ENCODE data around the gene CD27.
"Not testable (repeated sequence)": the region's sequence is repeated elsewhere in the genome, so short reads cannot be mapped to it uniquely, and the experiment has no call there.

Gene CD27

DNA sequence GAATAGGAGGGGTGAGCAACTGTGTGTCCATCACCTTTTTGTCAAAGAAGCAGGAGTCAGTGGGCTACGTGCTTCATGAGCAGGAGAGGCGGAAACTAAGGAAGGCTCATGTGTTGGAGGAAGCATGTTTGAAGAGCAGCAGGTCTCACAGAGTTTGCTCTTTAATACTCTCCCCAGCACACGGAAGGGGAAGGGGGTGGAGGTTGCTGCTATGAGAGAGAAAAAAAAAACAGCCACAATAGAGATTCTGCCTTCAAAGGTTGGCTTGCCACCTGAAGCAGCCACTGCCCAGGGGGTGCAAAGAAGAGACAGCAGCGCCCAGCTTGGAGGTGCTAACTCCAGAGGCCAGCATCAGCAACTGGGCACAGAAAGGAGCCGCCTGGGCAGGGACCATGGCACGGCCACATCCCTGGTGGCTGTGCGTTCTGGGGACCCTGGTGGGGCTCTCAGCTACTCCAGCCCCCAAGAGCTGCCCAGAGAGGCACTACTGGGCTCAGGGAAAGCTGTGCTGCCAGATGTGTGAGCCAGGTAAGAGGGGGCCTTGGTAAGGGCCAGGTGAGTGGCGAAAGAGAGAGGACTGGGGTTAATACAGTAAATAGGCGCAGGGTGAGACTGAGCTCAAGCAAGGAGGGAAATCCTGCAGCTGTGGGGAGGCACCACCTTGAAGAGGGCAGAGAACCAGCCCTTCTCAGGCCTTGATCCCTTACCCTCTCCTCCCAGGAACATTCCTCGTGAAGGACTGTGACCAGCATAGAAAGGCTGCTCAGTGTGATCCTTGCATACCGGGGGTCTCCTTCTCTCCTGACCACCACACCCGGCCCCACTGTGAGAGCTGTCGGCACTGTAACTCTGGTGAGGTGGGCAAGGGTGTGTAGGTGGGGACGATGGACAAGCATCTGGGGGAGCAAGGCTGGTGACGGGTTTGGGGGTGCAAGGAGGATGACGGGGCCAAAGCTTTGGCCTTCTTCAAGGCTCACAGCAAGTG is at the start of gene CD27:
Gene CD27, plus strand, starts transcription at position 252 of the 985 bp plus-strand sequence. Its CDS starts 141 bp downstream, at position 393.
- no peak for DNase-seq

DNA sequence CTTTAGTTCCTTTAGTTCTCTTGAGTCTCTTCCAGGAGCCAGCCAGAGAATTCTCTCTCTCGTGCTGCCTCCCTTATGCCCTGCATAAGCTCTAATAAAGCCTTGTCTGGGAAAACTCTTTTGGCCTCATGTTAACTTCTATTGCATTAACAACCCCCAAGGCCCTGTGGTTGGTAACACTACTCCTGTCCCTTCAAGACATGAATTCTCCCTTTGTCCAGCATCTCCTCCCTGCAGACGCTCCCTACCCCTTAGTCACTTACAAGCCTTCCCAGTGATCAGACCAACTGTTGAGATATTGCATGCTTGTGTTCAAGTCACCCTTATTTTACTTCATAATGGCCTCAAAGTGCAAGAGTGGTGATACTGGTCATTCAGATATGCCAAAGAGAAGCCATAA is 48.7 kb upstream of the CD27 start:
- DNase-seq = no peak

DNA sequence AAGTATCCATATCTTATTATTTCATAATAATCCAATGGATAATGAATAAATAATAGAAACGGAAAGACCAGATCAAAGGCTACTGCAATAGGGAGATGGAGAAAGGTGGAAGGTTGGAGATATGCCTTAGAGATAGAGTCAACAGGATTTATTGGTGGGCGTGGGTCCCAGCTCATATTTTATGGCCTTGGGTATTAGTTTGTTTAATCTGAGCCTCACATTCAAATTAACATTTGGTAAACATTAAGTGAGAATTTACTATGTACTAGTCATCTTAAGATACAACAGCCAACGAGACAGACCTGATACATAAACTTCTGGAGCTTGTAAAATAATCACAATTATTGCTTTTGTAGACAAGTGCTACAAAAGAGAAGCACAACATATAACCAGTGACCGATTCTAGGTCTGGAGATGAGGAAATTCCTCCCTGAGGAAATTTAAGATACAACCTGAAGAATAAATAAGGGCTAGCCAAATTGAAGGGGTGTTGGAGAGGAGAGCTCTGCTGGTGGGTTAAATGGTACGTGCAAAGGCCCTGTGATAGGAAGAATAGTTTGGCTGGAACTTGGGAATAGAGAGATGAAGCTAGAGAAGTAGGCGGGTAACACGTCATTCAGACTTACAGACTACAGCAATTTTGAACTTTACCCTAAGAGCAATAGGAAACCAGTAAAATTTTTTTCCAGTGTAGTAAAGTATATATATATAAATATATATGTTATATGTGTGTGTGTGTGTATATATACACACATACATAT is 44.7 kb upstream of the CD27 start:
- no peak for DNase-seq

DNA sequence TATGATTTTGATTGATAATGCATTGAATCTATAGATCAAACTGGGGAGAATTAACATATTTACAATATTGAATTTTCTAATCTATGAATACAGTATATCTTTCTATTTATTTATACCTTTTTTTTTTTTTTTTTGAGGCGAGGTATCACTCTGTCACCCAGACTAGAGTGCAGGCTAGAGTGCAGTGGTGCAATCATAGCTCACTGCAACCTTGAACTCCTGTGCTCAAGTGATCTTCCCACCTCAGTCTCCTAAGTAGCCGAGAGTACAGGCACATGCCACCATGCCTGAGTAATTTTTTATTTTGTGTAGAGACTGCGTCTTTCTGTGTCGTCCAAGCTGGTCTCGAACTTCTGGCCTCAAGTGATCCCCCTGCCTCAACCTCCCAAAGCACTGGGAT is 40.4 kb upstream of the CD27 start:
- DNase-seq = no peak

DNA sequence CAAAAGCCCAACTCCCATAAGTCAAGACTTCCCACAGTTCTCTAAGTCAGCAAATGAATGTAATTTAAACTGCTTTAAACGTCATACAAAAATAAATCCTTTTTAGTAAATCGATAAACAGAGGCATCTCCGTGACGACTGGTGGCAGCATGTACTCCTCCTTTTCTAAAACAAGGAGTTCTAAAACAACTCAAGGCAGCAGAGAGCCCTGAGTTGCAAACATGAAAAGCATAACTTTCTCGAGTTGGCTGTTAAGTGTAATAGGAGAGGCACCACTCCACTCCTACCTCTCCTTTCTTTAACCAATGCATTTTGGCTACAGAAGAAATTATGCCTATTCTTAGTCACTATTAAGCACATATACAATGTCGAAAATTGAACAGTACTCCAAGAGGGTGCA is 38.8 kb upstream of the CD27 start:
- DNase-seq = no peak

DNA sequence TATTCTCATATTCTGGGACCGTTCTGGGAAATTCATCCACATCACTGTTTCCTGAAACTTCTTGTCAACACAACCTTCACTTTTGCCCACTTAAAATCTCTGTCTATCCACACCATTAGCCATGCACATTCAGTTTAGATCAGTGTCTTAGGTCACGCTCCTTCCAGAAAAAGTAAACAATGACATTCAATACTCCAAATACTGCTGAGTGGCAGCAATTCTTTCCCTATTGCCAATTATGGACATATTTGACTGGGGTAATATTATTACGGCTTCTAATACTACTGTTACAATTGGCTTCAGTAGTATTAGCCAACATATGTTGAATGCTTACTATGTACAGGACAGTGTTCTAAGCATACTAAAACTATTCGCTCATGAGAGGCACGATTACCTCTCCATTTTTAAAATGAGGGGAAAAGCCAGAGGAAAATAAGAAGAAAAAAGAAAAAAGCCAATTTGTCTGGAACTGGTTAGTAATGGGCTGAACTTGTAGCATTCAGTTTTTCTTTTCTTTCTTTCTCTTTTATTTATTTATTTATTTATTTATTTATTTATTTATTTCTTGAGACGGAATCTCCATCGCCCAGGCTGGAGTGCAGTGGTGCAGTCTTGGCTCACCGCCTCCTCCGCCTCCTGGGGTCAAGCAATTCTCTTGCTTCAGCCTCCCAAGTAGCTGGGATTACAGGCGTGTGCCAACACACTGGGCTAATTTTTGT is 37.4 kb upstream of the CD27 start:
- DNase-seq = no peak

DNA sequence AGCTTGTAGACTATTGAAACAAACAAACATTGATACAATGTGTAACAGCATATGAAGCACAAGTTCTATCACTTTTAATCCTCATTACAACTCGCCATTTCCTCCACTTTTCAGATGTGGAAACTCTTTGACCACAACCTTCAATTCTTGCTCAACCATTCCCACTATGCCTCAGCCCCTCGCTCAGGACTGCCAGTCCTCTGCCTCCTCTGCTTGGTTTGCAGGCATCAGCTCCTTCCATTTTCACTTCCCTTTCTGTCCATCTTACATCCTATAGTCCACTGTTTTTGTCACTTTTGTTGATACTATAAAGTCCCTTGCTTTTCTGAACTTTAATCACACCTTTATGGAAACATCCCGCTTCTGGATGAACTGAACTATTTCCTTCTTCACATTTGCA is 28.2 kb upstream of the CD27 start:
- peak; percentile 27 for DNase-seq

DNA sequence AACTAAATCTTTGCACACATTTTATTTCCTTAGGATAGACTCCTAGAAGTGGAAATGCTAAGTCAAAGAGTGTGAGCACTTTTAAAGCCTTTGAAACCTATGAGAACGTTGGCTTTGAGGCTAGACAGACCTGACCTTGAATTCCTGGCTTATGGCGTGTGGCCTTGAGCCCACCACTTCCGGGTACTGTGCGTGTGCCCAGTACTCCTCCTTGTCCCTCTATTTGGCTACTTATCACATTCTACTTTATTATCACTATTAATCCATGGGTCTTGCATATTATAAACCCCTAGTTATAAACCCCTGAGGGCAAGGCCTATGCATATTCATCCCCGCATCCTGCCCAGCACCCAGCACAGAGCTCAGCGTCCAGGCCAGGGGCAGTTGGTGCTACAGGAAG is 26.0 kb upstream of the CD27 start:
- no peak for DNase-seq

DNA sequence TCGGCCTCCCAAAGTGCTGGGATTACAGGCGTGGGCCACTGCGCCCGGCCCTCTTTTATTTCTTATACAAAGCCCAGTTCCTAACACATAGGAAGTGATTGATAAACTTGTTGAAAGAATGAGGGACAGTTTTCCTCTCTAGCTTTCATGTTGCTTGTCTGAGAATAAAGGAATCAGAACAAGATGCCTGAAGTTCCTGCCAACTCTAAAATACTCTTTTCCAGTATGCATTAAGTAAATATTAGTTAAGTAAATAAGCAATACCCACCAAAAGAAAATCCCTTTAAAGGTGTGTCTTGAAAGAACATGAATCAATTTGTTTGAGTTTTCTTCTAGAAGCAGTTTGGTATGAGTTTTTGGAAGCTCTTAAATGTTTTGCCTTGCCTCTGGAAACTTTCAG is 24.4 kb upstream of the CD27 start:
- DNase-seq = no peak

DNA sequence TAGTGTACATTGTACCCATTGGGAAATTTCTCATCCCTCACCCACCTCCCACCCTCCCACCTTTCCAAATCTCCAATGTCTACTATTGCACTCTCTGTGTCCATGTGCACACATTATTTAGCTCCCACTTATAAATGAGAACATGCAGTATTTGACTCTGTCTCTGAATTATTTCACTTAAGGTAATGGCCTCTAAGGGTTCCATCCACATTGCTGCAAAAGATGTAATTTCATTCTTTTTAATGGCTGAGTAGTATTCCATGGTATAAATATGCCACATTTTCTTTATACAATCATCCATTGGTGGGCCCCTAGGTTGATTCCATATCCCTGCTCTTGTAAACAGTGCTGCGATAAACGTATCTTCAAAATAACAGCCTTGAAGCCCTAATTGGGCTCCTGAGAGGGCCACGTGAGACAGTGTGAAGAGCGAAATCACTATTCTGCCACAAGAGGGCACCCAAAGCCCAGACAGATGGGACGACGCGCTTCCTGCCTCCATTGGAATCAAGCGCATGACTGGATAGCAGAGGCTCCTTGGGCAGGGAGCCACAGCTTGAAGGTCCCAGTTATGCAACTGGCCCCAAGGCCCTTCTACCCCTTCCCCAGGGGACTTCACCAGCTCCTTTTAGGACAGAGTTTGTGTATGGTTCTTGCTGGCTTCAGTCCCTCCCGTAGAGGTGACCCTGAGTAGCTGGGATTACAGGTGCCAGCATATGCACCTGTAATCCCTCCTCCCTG is 21.3 kb upstream of the CD27 start:
- peak; percentile 84 for DNase-seq

DNA sequence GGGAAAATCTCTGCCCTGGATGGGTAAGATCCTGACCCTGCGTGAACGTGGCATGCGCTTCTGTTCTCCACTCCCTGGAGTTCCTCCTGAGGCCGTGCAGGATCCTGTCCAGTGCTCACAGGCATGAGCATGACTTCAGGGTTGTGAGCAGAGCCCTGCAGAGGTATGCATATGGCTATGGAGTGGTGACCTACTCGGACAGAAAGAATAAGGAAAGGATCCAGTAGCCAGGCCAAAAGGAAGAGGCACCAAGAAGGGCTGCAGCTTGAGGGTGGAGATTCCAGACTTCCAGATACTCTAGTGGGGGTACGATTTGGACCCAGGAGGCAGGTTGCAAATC is 20.8 kb upstream of the CD27 start:
- DNase-seq = no peak

DNA sequence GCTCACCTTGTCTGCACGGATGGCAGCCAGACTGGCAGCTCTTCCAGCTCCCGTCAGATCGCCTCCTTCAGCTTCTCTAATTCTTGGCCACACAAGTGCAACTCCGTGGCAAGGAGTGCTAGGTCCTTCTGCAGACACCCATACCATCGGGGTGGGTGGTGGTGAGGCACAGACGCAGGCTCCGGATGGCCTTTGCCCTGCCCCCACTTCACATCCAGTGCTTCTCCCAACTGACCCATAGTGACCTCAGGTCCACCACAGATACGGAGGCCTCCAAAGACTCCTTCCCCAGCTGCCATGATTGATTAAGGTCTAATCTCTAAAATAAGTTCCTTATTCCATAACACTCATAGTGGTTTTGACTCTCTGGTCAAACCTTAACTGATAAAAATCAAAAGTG is 19.9 kb upstream of the CD27 start:
- no peak for DNase-seq

DNA sequence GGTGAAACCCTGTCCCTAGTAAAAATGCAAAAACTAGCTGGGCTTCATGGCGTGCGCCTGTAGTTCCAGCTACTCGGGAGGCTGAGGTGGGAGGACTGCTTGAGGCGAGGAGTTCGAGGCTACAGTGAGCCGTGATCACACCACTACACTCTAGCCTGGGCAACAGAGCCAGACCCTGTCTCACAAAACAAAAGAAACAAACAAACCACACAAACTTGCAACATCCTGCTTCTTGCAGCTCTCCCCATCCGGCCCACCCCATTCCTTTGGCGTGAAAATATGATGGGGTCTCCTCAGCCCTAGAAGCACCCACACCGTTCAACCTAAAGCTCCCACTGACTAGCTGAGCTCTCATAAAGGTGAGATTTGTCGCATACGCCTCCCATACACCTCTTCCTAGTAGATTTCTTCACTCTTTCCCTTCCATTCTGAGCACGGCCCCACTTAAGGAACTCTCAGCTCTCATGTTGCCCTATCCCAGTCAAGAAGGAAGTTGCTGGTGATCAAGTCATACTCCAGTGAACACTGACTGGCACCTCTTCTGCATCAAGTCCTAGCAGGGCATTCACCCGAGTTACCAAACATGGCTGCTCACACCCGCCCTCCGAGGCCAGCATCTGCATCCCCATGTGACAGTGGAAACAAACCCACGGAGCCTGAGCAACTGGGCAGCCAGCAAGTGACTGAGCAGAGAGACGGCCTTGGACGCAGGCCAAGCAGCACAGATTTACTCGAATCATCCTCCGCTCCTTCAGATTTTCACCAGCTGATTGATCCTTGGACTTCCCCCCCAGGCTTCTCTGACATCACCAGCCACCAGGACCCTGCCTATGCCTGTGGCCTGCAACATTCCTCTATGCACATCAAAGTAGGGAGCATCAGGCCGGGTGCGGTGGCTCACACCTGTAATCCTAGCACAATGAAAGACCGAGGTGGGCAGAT is 18.9 kb upstream of the CD27 start:
- peak; percentile 57 for DNase-seq

DNA sequence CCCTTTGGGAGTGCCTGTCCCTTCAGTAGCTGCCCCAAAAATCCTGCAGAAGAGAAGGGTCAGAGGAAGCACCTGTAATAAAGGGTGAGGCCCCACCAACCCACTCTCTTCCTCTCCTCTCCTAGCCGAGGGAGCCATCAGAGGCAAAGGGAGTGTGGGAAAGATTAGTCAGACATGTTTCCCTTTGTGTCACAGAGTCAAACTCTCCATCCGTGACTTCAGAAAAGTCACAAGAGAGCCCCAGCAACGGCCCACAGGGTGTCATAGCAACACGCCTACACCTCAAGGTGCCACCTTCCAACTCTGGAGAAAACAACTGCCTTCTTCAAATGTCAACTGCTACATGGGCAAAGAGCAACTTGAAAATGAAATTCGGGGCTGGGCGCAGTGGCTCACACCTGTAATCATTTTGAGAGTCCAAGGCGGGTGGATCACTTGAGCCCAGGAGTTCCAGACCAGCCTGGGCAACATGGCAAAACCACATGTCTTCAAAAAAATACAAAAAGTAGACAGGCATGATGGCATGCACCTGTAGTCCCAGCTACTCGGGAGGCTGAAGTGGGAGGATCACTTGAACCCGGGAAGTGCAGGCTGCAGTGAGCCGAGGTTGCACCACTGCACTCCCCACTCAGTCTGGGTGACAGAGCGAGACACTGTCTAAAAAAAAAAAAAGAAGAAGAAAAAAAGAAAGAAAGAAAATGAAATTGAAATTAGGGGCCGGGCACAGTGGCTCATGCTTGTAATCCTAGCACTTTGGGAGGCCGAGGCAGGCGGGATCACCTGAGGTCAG is 17.7 kb upstream of the CD27 start:
- DNase-seq = peak; percentile 83

DNA sequence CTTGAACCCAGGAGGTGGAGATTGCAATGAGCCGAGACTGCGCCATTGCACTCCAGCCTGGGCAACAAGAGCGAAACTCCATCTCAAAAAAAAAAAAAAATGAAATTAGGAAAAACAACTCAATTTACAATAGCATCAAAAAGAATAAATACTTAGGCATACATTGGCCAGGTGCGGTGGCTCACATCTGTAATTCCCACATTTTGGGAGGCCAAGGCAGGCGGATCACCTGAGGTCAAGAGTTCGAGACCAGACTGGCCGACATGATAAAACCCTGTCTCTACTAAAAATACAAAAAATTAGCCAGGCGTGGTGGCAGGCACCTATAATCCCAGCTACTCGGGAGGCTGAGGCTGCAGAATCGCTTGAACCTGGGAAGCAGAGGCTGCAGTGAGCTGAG is 17.0 kb upstream of the CD27 start:
- not testable (repeated sequence) for DNase-seq

DNA sequence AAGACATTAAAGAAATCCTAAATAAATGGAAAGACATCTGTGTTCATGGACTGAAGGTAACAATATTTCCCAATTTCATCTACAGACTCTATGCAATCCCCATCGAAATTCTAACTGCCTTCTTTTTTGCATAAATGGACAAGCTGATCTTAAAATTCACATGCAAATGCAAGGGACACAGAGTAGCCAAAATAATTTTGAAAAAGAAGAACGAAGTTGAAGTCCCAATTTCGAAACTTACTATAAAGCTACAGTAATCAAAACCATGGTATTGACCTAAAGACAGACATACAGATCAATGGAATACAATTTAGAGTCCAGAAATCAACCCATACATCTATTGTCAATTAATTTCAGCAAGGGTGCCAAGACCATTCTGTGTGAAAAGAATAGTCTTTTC is 16.4 kb upstream of the CD27 start:
- no peak for DNase-seq

DNA sequence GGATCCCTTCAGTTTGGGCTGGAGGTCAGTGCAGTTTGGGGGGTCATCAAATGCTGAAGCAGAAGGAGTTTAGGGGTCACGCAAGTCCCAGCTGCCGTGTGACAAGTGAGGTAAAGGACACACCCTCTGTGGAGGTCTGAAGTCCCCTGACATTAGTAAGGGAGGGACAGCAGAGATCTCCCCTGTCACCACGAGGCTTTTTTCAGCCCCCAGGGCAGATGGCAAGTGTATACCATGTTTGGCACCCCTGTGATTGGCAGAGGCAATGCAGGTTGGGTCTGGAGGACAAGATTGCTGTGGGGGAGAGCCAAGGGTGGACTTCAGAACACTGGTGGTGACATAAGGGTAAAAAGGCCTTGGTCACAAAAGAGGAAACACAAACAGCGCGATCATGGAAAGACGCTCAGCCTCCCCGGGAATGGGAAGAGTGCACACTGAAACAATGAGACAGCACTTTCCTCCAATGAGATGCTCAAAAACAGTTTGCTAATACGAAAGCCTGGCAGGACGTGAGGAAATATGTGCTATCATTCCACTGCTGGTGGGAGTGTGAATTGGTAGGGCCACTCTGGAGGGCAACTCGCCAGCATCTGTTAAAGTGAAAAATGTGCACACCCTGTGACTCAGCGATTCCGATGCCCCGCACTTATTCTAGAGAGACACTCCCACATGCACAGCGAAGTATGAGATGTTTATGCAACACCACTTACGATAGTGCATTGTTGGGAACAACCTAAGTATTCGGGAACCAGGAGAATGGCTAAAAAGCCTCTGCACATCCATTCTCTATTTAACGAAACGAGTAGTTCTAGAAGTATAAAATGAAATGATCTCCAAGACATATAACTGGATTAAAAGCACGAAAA is 14.4 kb upstream of the CD27 start:
- DNase-seq = no peak

DNA sequence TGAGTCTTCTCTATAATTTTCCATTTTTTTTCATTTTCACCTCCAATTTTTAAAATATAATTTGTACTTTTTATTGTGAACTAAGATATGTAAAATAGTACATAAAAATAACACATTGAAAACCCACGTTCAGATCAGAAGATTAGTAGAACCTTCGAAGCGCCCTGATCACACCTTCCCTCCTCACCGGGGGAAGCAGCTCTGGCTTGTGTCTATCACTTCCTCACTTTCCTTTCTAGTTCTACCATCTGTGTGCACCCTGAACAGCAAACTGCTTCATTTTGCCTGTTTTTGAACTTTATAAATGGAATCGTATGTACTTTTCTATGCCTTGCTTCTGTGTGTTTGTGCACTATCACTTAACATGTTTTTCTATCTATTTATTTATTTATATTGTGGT is 11.8 kb upstream of the CD27 start:
- no peak for DNase-seq

Data from CD4-positive, alpha-beta T cell treated with Interleukin-15 for 1 hour (primary cell).